PC-3 (cell line): Measurements from ENCODE around the gene RGL4.

Source experiments
- CTCF ChIP-seq: fragments of 300-600 bp; sonication (generic); conservative IDR thresholded peaks from 2 replicates; pipeline ENCODE4 v1.5.1; 2017; ENCODE audit warnings: antibody characterized with exemption, low read depth, mild to moderate bottlenecking, low read length
- EZH2 ChIP-seq: fragments of 300-600 bp; sonication (generic); IDR thresholded peaks from one replicate; pipeline ENCODE4 v1.6.1; 2017; ENCODE audit warnings: antibody characterized with exemption, mild to moderate bottlenecking, low read length; ENCODE audit not compliant: unreplicated experiment
- EZH2phosphoT487 ChIP-seq: fragments of 300-600 bp; sonication (generic); IDR thresholded peaks from 2 replicates; pipeline ENCODE4 v1.6.1; 2018; ENCODE audit warnings: mild to moderate bottlenecking, antibody characterized with exemption, low read length, borderline replicate concordance

- no peak for TF ChIP-seq CTCF
- TF ChIP-seq EZH2 = no peak
- no peak for TF ChIP-seq EZH2phosphoT487
Observed at GRCh38 chr22:23737696-23738095, 46.9 kb downstream of the RGL4 start.
